22Rv1 (cell line): Measurements from ENCODE around the gene GSTT4.
"Not testable (repeated sequence)": the region's sequence is repeated elsewhere in the genome, so short reads cannot be mapped to it uniquely, and the experiment has no call there.

Experiments
- ZFX ChIP-seq: fragments of 450-650 bp; IDR thresholded peaks from 2 replicates; pipeline ENCODE4 v1.6.1; 2017; ENCODE audit warnings: antibody characterized with exemption, borderline replicate concordance
- TF ChIP-seq, protein P1 (sequence below): fragments of 450-650 bp; IDR thresholded peaks from 2 replicates; pipeline ENCODE4 v1.5.1; 2017; ENCODE audit warnings: mild to moderate bottlenecking

DNA sequence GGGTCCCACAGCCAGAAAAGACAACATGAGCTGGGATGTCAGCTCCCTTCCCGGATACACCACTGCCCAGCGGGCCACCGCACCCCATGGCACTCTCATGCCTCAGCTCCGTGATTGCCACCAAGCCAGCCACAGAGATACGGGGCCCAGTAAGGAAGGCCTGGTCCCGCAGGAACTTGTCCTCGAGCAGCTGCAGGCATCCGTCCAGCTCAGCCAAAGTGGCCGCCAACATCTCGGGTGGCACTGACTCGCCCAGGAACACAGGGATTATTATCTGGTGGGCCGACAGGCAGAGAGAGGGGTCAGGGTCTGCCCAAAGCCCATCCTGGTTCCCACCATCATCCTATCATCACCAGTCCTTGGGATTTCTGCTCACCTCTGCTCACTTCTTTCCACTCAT lies 27.9 kb downstream of the GSTT4 start:
- TF ChIP-seq, protein P1, sequence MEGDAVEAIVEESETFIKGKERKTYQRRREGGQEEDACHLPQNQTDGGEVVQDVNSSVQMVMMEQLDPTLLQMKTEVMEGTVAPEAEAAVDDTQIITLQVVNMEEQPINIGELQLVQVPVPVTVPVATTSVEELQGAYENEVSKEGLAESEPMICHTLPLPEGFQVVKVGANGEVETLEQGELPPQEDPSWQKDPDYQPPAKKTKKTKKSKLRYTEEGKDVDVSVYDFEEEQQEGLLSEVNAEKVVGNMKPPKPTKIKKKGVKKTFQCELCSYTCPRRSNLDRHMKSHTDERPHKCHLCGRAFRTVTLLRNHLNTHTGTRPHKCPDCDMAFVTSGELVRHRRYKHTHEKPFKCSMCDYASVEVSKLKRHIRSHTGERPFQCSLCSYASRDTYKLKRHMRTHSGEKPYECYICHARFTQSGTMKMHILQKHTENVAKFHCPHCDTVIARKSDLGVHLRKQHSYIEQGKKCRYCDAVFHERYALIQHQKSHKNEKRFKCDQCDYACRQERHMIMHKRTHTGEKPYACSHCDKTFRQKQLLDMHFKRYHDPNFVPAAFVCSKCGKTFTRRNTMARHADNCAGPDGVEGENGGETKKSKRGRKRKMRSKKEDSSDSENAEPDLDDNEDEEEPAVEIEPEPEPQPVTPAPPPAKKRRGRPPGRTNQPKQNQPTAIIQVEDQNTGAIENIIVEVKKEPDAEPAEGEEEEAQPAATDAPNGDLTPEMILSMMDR, result not testable (repeated sequence)
- not testable (repeated sequence) for TF ChIP-seq ZFX
